Measurements from ENCODE around the gene NKTR. TPM values are rescaled to one million over a fixed set of nuclear protein-coding genes. Genes with fewer than 3 reads are reported as not detected.
"Not testable (repeated sequence)": the region's sequence is repeated elsewhere in the genome, so short reads cannot be mapped to it uniquely, and the experiment has no call there.

Gene NKTR
- total RNA-seq, 1 experiment from 2014 or later, result 79.8 TPM

- H3K27ac ChIP-seq (ENCODE audit: insufficient read length, low read depth, low read length), result no peak overlapping the region
- no peak overlapping the region for H2AK5ac ChIP-seq (ENCODE audit: insufficient read length, low read length)
- no CpG with 5 or more reads among the region's 3 CpGs for WGBS (ENCODE audit: extremely low coverage, insufficient read length, low lambda C conversion rate)
These were observed 44.3 kb upstream of the NKTR start for GRCh38 chr3:42556089-42556632.

GRCh38 chr3:42556817-42557216, 43.7 kb upstream of the NKTR start:
- not testable (repeated sequence) for H3K23me2 ChIP-seq (ENCODE audit: insufficient read length, low read depth, low read length, poor library complexity, severe bottlenecking); H3K79me1 ChIP-seq (ENCODE audit: insufficient read depth, low read depth, low read length, poor library complexity, severe bottlenecking); H2BK20ac ChIP-seq (ENCODE audit: low read depth, low read length, poor library complexity, severe bottlenecking); H3K9me3 ChIP-seq (ENCODE audit: control insufficient read depth, low read depth, low read length); H2BK12ac ChIP-seq (ENCODE audit: insufficient read length, low read depth, low read length); H3K4me3 Mint-ChIP-seq; H2BK120ac ChIP-seq (ENCODE audit: low read depth, low read length, poor library complexity, severe bottlenecking); H3K56ac ChIP-seq (ENCODE audit: insufficient read length, low read depth, low read length); DNase-seq; H4K8ac ChIP-seq (replicated peaks; ENCODE audit: insufficient read length, low read depth, low read length); H3K9me3 Mint-ChIP-seq; H2BK5ac ChIP-seq (ENCODE audit: insufficient read length, low read length); H3K27ac ChIP-seq (ENCODE audit: insufficient read length, low read depth, low read length); H3K79me2 ChIP-seq (ENCODE audit: insufficient read depth, low read length); H4K20me1 ChIP-seq (ENCODE audit: control insufficient read depth, insufficient read depth, insufficient read length); H3K4ac ChIP-seq (ENCODE audit: low read depth, low read length); H2AFZ ChIP-seq (ENCODE audit: low read length); H3K4me1 ChIP-seq (ENCODE audit: insufficient read depth, low read length); H3T11ph ChIP-seq (ENCODE audit: low read length); H3K9ac ChIP-seq (ENCODE audit: extremely low read depth, insufficient read length, low read length); H3K27ac Mint-ChIP-seq; H3K18ac ChIP-seq (ENCODE audit: insufficient read length, low read depth, low read length); H4K91ac ChIP-seq (ENCODE audit: insufficient read length, low read depth, low read length); H4K5ac ChIP-seq (ENCODE audit: insufficient read length, low read depth, low read length); H3K14ac ChIP-seq (ENCODE audit: insufficient read depth, low read length); H2BK15ac ChIP-seq (ENCODE audit: low read depth, low read length); H2AK5ac ChIP-seq (ENCODE audit: insufficient read length, low read length); H3K23ac ChIP-seq (ENCODE audit: insufficient read length, low read depth, low read length); H3K4me2 ChIP-seq (ENCODE audit: insufficient read depth, insufficient read length, low read length); H3K27me3 ChIP-seq (ENCODE audit: insufficient read depth, low read length); H3K4me1 Mint-ChIP-seq; H3K27me3 Mint-ChIP-seq (ENCODE audit: low read depth)
- WGBS (ENCODE audit: extremely low coverage, insufficient read length, low lambda C conversion rate), result no CpG with 5 or more reads among the region's 6 CpGs
- H3K36me3 Mint-ChIP-seq (ENCODE audit: insufficient read depth in 1 of 3, low read depth in 3 of 3), result peaks cover 33 to 70% (median 64%) of the 10 kb centered on the region in 3 experiments

More at GRCh38 chr3:42556089-42556632, 44.3 kb upstream of the NKTR start:
- Histone ChIP-seq H4K91ac (ENCODE audit: insufficient read length, low read depth, low read length) (no peak overlapping the region), H3K4ac (ENCODE audit: low read depth, low read length) (no peak overlapping the region), H2BK5ac (ENCODE audit: insufficient read length, low read length) (no peak overlapping the region), H3K9me3 (ENCODE audit: control insufficient read depth, low read depth, low read length) (no peaks in the 10 kb centered on the region), H4K5ac (ENCODE audit: insufficient read length, low read depth, low read length) (no peak overlapping the region), H3K9ac (ENCODE audit: extremely low read depth, insufficient read length, low read length) (no peak overlapping the region), H2BK15ac (ENCODE audit: low read depth, low read length) (no peak overlapping the region), H2BK12ac (ENCODE audit: insufficient read length, low read depth, low read length) (no peak overlapping the region), H4K8ac (replicated peaks; ENCODE audit: insufficient read length, low read depth, low read length) (no peak overlapping the region), H3K27me3 (ENCODE audit: insufficient read depth, low read length) (no peaks in the 10 kb centered on the region), H3T11ph (ENCODE audit: low read length) (no peak overlapping the region), H3K23ac (ENCODE audit: insufficient read length, low read depth, low read length) (no peak overlapping the region), H3K56ac (ENCODE audit: insufficient read length, low read depth, low read length) (no peak overlapping the region), H2AFZ (ENCODE audit: low read length) (no peak overlapping the region), H3K23me2 (ENCODE audit: insufficient read length, low read depth, low read length, poor library complexity, severe bottlenecking) (no peaks in the 10 kb centered on the region), H2BK20ac (ENCODE audit: low read depth, low read length, poor library complexity, severe bottlenecking) (no peak overlapping the region), H3K4me1 (ENCODE audit: insufficient read depth, low read length) (no peaks in the 10 kb centered on the region), H3K79me2 (ENCODE audit: insufficient read depth, low read length) (peaks cover 1% of the 10 kb centered on the region; the same call in 1 of the 2 replicates), H2BK120ac (ENCODE audit: low read depth, low read length, poor library complexity, severe bottlenecking) (no peak overlapping the region), H3K18ac (ENCODE audit: insufficient read length, low read depth, low read length) (no peak overlapping the region), H3K4me2 (ENCODE audit: insufficient read depth, insufficient read length, low read length) (no peak overlapping the region), H3K14ac (ENCODE audit: insufficient read depth, low read length) (no peak overlapping the region), H4K20me1 (ENCODE audit: control insufficient read depth, insufficient read depth, insufficient read length) (no peaks in the 10 kb centered on the region), H3K79me1 (ENCODE audit: insufficient read depth, low read depth, low read length, poor library complexity, severe bottlenecking) (no peaks in the 10 kb centered on the region)
- Mint-ChIP-seq H3K27me3 (ENCODE audit: low read depth) (no peaks in the 10 kb centered on the region), H3K27ac (no peak overlapping the region), H3K36me3 (ENCODE audit: insufficient read depth in 1 of 3, low read depth in 3 of 3) (peaks cover 33 to 68% (median 66%) of the 10 kb centered on the region in 3 experiments), H3K4me3 (no peak overlapping the region), H3K9me3 (no peaks in the 10 kb centered on the region), H3K4me1 (no peaks in the 10 kb centered on the region)
- no peak for DNase-seq
- TF ChIP-seq CTCF (conservative IDR thresholded peaks at IDR 0.05), result no peak

All from H9 (cell line).